Endothelial cell of umbilical vein (primary cell): ENCODE results near the gene EEF1AKMT3. TPM values are rescaled to one million over a fixed set of nuclear protein-coding genes. Genes with fewer than 3 reads are reported as not detected.

ENCODE experiments used
- BruUV-seq: library from RNA; stranded (reverse); fragments of 400-500 nt; replicated peaks from 2 replicates; lab custom pipeline; 2021; lab: Mats Ljungman, UMichigan
- CTCF ChIA-PET: fragments of 300-600, 350-600 bp; sonication (Branson Sonifier 250); formaldehyde crosslinking; loops from one replicate; lab custom pipeline; 2021; ENCODE audit warnings: antibody characterized with exemption, inconsistent platforms; lab: Charles Lee
- POLR2A ChIA-PET: fragments of 300-600, 350-600 bp; sonication (Branson Sonifier 250); formaldehyde crosslinking; loops from one replicate; lab custom pipeline; 2021; ENCODE audit warnings: antibody characterized with exemption, inconsistent platforms; lab: Charles Lee
- DNase-seq: peaks from one replicate; pipeline ENCODE4 v3.0.0-alpha.2; 2011; ENCODE audit warnings: low read depth, low spot score
- FAIRE-seq: peaks from 2 replicates; lab custom pipeline; 2011; peaks lifted over from hg19 to GRCh38; lab: Jason Lieb, UNC
- H2AFZ ChIP-seq: 2 replicates; pipeline ENCODE4 v1.6.0; 2012; ENCODE audit warnings: low read depth, low read length, control low read depth, inconsistent platforms
- H3K27ac ChIP-seq: 2 replicates; pipeline ENCODE4 v1.5.1; 2011; ENCODE audit warnings: low read depth, mild to moderate bottlenecking, control low read depth, low read length, moderate library complexity; ENCODE audit not compliant: insufficient read depth
- H3K27me3 ChIP-seq, 2 experiments: 2 replicates each; pipeline versions ENCODE4 v1.6.0 to v1.6.1; 2011; ENCODE audit warnings: low read length in 2 of 2, mixed read lengths in 1 of 2; ENCODE audit not compliant: control insufficient read depth in 2 of 2, insufficient read depth in 2 of 2
- H3K36me3 ChIP-seq, 2 experiments: 2 replicates in 1 of 2; 3 replicates in 1 of 2; pipeline ENCODE4 v1.5.1; 2011; ENCODE audit warnings: low read length in 2 of 2, mild to moderate bottlenecking in 1 of 2, moderate library complexity in 1 of 2; ENCODE audit not compliant: control insufficient read depth in 2 of 2, insufficient read depth in 2 of 2; ENCODE audit errors: extremely low read depth in 1 of 2
- H3K4me1 ChIP-seq: 3 replicates; pipeline ENCODE4 v1.5.1; 2011; ENCODE audit warnings: mild to moderate bottlenecking, low read length; ENCODE audit not compliant: control insufficient read depth, insufficient read depth; ENCODE audit errors: extremely low read depth
- H3K4me2 ChIP-seq: 2 replicates; pipeline ENCODE4 v1.6.1; 2011; ENCODE audit warnings: low read length, control low read depth, mixed read lengths; ENCODE audit not compliant: insufficient read depth
- H3K4me3 ChIP-seq, 3 experiments: fragments of 200-600 bp in 1 of 3; sonication (generic), shearing (Covaris generic) in 1 of 3; replicated peaks in 1 of 3; 2 replicates each; pipeline ENCODE4 v1.5.1; 2011 to 2016; ENCODE audit warnings: control low read depth in 3 of 3, low read length in 3 of 3, mild to moderate bottlenecking in 2 of 3, inconsistent platforms in 1 of 3, low read depth in 1 of 3, moderate library complexity in 1 of 3; ENCODE audit not compliant: insufficient read depth in 1 of 3
- H3K79me2 ChIP-seq: 2 replicates; pipeline ENCODE4 v1.6.0; 2012; ENCODE audit warnings: low read length, inconsistent platforms; ENCODE audit not compliant: control insufficient read depth, insufficient read depth
- H3K9ac ChIP-seq: replicated peaks from 2 replicates; pipeline ENCODE3; 2011; ENCODE audit warnings: low read length, control low read depth; ENCODE audit not compliant: insufficient read depth; ENCODE audit errors: extremely low read depth
- H3K9me1 ChIP-seq: replicated peaks from 3 replicates; pipeline ENCODE4 v1.6.0; 2011; ENCODE audit warnings: mild to moderate bottlenecking, low read length; ENCODE audit not compliant: control insufficient read depth, insufficient read depth; ENCODE audit errors: extremely low read depth
- H3K9me3 ChIP-seq: replicated peaks from 2 replicates; pipeline ENCODE4 v1.5.1; 2012; ENCODE audit warnings: low read length, inconsistent platforms; ENCODE audit not compliant: control insufficient read depth, insufficient read depth
- H4K20me1 ChIP-seq: replicated peaks from 2 replicates; pipeline ENCODE3; 2011; ENCODE audit warnings: mild to moderate bottlenecking, low read length; ENCODE audit not compliant: control insufficient read depth, insufficient read depth; ENCODE audit errors: extremely low read depth
- CTCF ChIP-seq, 2 donors: IDR thresholded peaks; 1 replicate in 1 of 2; 2 replicates in 1 of 2; pipeline ENCODE4 v1.5.1; 2011; ENCODE audit warnings: low read length in 2 of 2, mild to moderate bottlenecking in 2 of 2, moderate library complexity in 2 of 2, control low read depth in 1 of 2, inconsistent platforms in 1 of 2, low read depth in 1 of 2; ENCODE audit not compliant: insufficient read depth in 1 of 2; ENCODE audit errors: extremely low read depth in 1 of 2
- EZH2 ChIP-seq: IDR thresholded peaks from 2 replicates; pipeline ENCODE4 v1.6.1; 2012; ENCODE audit warnings: borderline replicate concordance, low read depth, mild to moderate bottlenecking, moderate library complexity, low read length, inconsistent platforms; ENCODE audit not compliant: severe bottlenecking
- FOS ChIP-seq: IDR thresholded peaks from 2 replicates; pipeline ENCODE4 v1.6.1; 2011; ENCODE audit warnings: mild to moderate bottlenecking, low read length, moderate library complexity, borderline replicate concordance; ENCODE audit not compliant: insufficient read depth
- GATA2 ChIP-seq: IDR thresholded peaks from 2 replicates; pipeline ENCODE4 v1.7.0; 2011; ENCODE audit warnings: low read depth, mild to moderate bottlenecking, moderate library complexity, mixed read lengths, low read length; ENCODE audit not compliant: insufficient read length, insufficient read depth
- JUN ChIP-seq: IDR thresholded peaks from 2 replicates; pipeline ENCODE4 v1.6.1; 2011; ENCODE audit warnings: borderline replicate concordance, low read depth; ENCODE audit not compliant: insufficient read length, insufficient read depth
- MAX ChIP-seq: IDR thresholded peaks from 2 replicates; pipeline ENCODE4 v1.6.1; 2011; ENCODE audit not compliant: insufficient read depth, insufficient read length
- MYC ChIP-seq: IDR thresholded peaks from one replicate; pipeline ENCODE4 v1.6.1; 2011; ENCODE audit warnings: mild to moderate bottlenecking, low read depth, low read length
- POLR2A ChIP-seq: IDR thresholded peaks from 2 replicates; pipeline ENCODE4 v1.6.1; 2012; ENCODE audit warnings: low read depth, mild to moderate bottlenecking, control low read depth, low read length
- POLR2AphosphoS5 ChIP-seq: IDR thresholded peaks from 2 replicates; pipeline ENCODE4 v1.6.1; 2012; ENCODE audit warnings: low read depth, mild to moderate bottlenecking, control low read depth, low read length, moderate library complexity; ENCODE audit not compliant: insufficient read depth
- dilution Hi-C: fragments of 300-500 bp; cut with MboI; formaldehyde crosslinking; loops from one replicate; pipeline ENCODE4 v1.15.0; 2019; ENCODE audit warnings: low sequenced_read_pairs; ENCODE audit not compliant: extremely low pct_ligation_motif_present
- intact Hi-C: fragments of 100-400 bp; cut with micrococcal nuclease; formaldehyde crosslinking; loops from one replicate; pipeline ENCODE4 v1.10.0; 2022
- polyA plus RNA-seq, 4 experiments: library from polyadenylated mRNA; depleted of rRNA in 3 of 4; stranded (reverse) in 3 of 4; unstranded in 1 of 4; fragments of >200 nt; gene quantifications; 2 replicates each; pipeline versions ENCODE4 v1.2.1 to v1.2.3, GENCODE V29; 2011 to 2012; ENCODE audit warnings: missing spikeins in 1 of 4
- total RNA-seq: library from RNA; stranded (reverse); gene quantifications from 2 replicates; pipeline ENCODE4 v1.2.3, GENCODE V29; 2021

EEF1AKMT3 gene
- total and polyA plus RNA-seq, 2 donors (not counting 3 experiments of a cell fraction or from before 2014, with no cell fraction given): 7.9 to 8.8 TPM

- BruUV-seq: no TSS peak
- POLR2A ChIA-PET: no interaction called here
Observed at GRCh38 chr12:57734591-57734990, 37.8 kb upstream of the EEF1AKMT3 start.

GRCh38 chr12:57735198-57735855, 37.1 kb upstream of the EEF1AKMT3 start:
- intact Hi-C loops (no loop called here), dilution Hi-C loops (no loop called here)
- no peaks in the 10 kb centered on the region for H3K36me3 ChIP-seq
- H2AFZ ChIP-seq: no peak overlapping the region
- POLR2A ChIA-PET: no interaction called here
- H3K4me2 ChIP-seq: no peak overlapping the region
- CTCF ChIA-PET: interaction anchor here (1.0 to 6.1 kb wide), 4 partner anchors 9 to 152 kb away, joined by 5 to 48 read pairs (median 8); partner anchors contain the start of gene TSPAN31
- H4K20me1 ChIP-seq: no peaks in the 10 kb centered on the region
- FAIRE-seq (no peak), DNase-seq (no peak)
- H3K9me3 ChIP-seq: no peaks in the 10 kb centered on the region
- H3K27me3 ChIP-seq: peaks cover 76% of the 10 kb centered on the region in 2 experiments
- no peaks in the 10 kb centered on the region for H3K9me1 ChIP-seq
- no peak overlapping the region for H3K27ac ChIP-seq
- no peak overlapping the region for H3K9ac ChIP-seq
- H3K4me1 ChIP-seq: no peaks in the 10 kb centered on the region
- TF ChIP-seq EZH2: no peak
- no peak for TF ChIP-seq JUN
- no peak for TF ChIP-seq CTCF (IDR thresholded peaks at IDR 0.05; ENCODE audit: extremely low read depth in 1 of 2, insufficient read depth in 1 of 2, low read depth in 1 of 2, low read length in 2 of 2)
- no peak for TF ChIP-seq POLR2A
- TF ChIP-seq MAX: no peak
- TF ChIP-seq GATA2: no peak
- TF ChIP-seq POLR2AphosphoS5: no peak
- TF ChIP-seq FOS: no peak
- TF ChIP-seq MYC: no peak
- no peaks in the 10 kb centered on the region for H3K79me2 ChIP-seq
- no peak overlapping the region for H3K4me3 ChIP-seq
- BruUV-seq: no TSS peak

More at GRCh38 chr12:57734591-57734990, 37.8 kb upstream of the EEF1AKMT3 start:
- no peak overlapping the region for H3K27ac ChIP-seq
- H3K9me3 ChIP-seq: no peaks in the 10 kb centered on the region
- H3K4me2 ChIP-seq: no peak overlapping the region
- no peaks in the 10 kb centered on the region for H3K36me3 ChIP-seq
- CTCF ChIA-PET: interaction anchor here (2.0 to 6.1 kb wide), 3 partner anchors 9 to 151 kb away, joined by 8 to 48 read pairs (median 8); no protein-coding TSS in a partner anchor
- H3K9me1 ChIP-seq: no peaks in the 10 kb centered on the region
- TF ChIP-seq MYC (no peak), FOS (no peak), MAX (no peak), EZH2 (peak; percentile 6), POLR2A (no peak)
- no peak overlapping the region for H2AFZ ChIP-seq
- no peaks in the 10 kb centered on the region for H4K20me1 ChIP-seq
- H3K4me1 ChIP-seq: no peaks in the 10 kb centered on the region
- DNase-seq (no peak), FAIRE-seq (no peak)
- peaks cover 68 to 69% of the 10 kb centered on the region in 2 experiments for H3K27me3 ChIP-seq
- H3K9ac ChIP-seq: no peak overlapping the region
- dilution Hi-C loops: no loop called here
- intact Hi-C loops: no loop called here
- no peaks in the 10 kb centered on the region for H3K79me2 ChIP-seq
- no peak overlapping the region for H3K4me3 ChIP-seq
